ENCODE measurements around the gene CRIM1.
A peak's percentile ranks its signal among the peaks of the same experiment; 100 is the strongest.

CRIM1 gene

DNA sequence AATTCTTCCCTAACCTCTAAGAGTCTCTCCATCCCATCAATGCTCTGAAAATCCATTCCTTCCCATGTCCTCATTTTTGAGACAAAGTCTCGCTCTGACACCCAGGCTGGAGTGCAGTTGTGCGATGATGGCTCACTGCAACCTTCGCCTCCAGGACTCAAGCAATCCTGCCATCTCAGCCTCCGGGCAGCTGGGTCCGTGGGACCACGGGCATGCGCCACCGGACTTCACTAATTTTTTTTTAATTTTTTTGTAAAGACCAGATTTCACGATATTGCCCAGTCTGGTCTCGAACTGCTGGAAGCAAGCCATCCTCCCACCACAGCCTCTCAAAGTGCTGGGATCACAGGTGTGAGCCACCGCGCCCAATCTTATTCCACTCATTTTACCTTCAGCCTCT, 240.8 kb downstream of the CRIM1 start:
- no peak for DNase-seq

DNA sequence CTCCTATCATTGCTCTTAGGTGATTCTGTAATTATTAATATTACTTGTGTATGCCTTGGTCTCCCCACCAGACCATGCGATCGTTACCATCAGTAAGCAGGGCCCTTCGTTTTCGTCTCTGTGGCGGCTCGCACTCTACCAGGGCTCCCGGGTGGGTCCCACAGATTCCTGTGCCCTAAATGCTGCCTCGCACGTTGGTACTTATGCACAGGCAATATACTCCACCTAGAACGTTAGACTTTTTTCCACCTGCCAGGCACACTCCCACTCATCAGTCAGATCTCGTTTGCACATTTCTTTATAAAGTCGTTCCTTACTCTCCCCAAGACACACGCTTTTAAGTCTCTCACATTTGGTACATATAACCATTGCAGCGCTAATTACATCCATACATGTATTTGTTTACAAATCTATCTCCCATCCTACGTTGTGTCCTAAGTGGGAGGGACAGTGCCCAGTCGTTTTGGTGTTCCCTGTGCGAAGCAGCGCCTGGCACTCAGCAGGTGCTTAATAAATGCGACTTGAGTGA, 241.5 kb downstream of the CRIM1 start:
- no peak for DNase-seq

DNA sequence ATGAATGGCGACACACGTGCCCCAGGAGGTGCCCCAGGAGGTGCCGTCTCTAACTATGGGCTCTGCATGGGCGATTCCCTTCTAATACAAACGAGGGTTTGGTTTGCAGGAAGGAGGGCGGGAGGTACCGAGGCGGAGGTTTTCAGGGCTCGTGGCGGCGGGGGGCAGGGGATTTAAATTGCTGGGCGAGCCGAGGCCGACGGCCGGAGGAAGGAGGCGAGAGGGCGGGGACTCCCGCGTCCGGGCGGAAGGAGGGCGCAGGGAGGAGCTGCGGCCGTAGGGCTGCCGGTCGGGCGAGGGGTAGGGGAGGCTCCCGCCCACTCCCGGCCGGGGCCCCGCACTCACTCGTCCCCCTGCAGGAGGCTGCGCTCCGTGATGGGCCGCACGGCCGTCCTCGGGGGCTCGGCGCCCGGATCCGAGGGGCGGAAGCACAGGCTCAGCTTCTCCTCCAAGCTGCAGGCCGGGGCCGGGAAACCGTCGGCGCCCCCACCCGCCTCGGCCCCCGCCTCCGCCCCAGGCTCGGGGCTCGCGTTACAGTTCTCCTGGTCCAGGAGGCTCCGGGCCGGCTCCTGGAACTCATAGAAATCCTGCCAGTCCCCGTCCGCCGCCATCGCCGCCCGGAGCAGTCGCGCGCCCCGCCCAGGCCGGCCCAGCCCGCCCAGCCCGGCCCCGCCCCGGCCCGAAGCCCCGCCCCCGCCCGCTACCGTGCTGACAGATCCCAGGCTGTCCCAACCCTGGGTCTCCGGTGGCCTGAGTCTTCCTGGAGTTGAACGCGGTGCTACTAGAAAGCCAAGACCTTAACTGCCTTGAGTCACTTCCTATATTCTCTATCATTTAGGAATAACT, 242.2 kb downstream of the CRIM1 start, which contains the start of gene FEZ2:
TSS of gene FEZ2 (minus strand) at position 637 of the 846 bp plus-strand sequence. CDS start at position 611, 26 bp downstream.
- DNase-seq: peak; percentile 64

Measured in stimulated activated CD4-positive, alpha-beta T cell treated with anti-CD3 and anti-CD28 coated beads, Interleukin-1b, Interleukin-23, amount 100 ng/mL, for 48 hours (primary cell).